B cell (primary cell): ENCODE measurements around the gene KPNA1. TPM values are rescaled to one million over a fixed set of nuclear protein-coding genes. Genes with fewer than 3 reads are reported as not detected.

Experiments
- ATAC-seq: fragments of 200-7000 bp; cut with Tn5 transposase; one replicate; pipeline ENCODE4 v1.10.0; 2021; ENCODE audit warnings: low read depth, mild to moderate bottlenecking, moderate number of reproducible peaks, moderate library complexity
- CTCF ChIA-PET: fragments of 350-600 bp; sonication (Branson Sonifier 250); formaldehyde crosslinking; loops from one replicate; lab custom pipeline; 2021; ENCODE audit warnings: antibody characterized with exemption, inconsistent platforms; lab: Charles Lee
- POLR2A ChIA-PET: fragments of 350-600 bp; sonication (Branson Sonifier 250); formaldehyde crosslinking; loops from one replicate; lab custom pipeline; 2021; ENCODE audit warnings: antibody characterized with exemption; lab: Charles Lee
- DNase-seq: peaks from one replicate; pipeline ENCODE4 v3.0.0; 2013
- H2AFZ ChIP-seq: 2 replicates; pipeline ENCODE4 v1.6.1; 2012; ENCODE audit warnings: mild to moderate bottlenecking, low read depth, low read length; ENCODE audit not compliant: insufficient read depth, poor library complexity, severe bottlenecking
- H3K27ac ChIP-seq, 2 donors: 1 replicate in 1 of 2; 2 replicates in 1 of 2; pipeline ENCODE4 v1.5.1; 2012 to 2013; ENCODE audit warnings: low read length in 2 of 2, mild to moderate bottlenecking in 2 of 2, moderate library complexity in 1 of 2
- H3K27me3 ChIP-seq, 4 experiments: fragments of 200-600 bp in 1 of 4; sonication (generic) in 1 of 4; replicated peaks in 1 of 4; 1 replicate in 2 of 4; 2 replicates in 2 of 4; pipeline versions ENCODE4 v1.6.1 to v1.7.0; 2013 to 2016; ENCODE audit warnings: low read length in 3 of 4, mild to moderate bottlenecking in 2 of 4, mixed read lengths in 1 of 4, moderate library complexity in 1 of 4; ENCODE audit not compliant: insufficient read depth in 4 of 4, control insufficient read depth in 3 of 4; ENCODE audit errors: control extremely low read depth in 1 of 4
- H3K36me3 ChIP-seq, 2 experiments: replicated peaks in 1 of 2; 1 replicate in 1 of 2; 2 replicates in 1 of 2; pipeline versions ENCODE4 v1.6.1 to v1.7.1; 2013; ENCODE audit warnings: low read length in 1 of 2; ENCODE audit not compliant: insufficient read depth in 2 of 2, control insufficient read depth in 1 of 2; ENCODE audit errors: control extremely low read depth in 1 of 2, extremely low read depth in 1 of 2
- H3K4me1 ChIP-seq, 2 donors: fragments of 200-600 bp in 1 of 2; sonication (generic) in 1 of 2; 1 replicate in 1 of 2; 2 replicates in 1 of 2; pipeline versions ENCODE4 v1.5.1 to v1.6.1; 2013 to 2017; ENCODE audit warnings: low read length in 2 of 2; ENCODE audit not compliant: control insufficient read depth in 2 of 2, insufficient read depth in 2 of 2
- H3K4me2 ChIP-seq: replicated peaks from 2 replicates; pipeline ENCODE3; 2012; ENCODE audit warnings: mild to moderate bottlenecking, low read depth, low read length; ENCODE audit not compliant: poor library complexity, severe bottlenecking
- H3K4me3 ChIP-seq, 5 experiments: fragments of 200-600 bp in 1 of 5; sonication (generic) in 1 of 5; 1 replicate in 3 of 5; 2 replicates in 2 of 5; pipeline versions ENCODE4 v1.5.1 to v1.7.0; 2011 to 2016; ENCODE audit warnings: low read length in 4 of 5, mild to moderate bottlenecking in 4 of 5, low read depth in 2 of 5, control low read depth in 1 of 5, moderate library complexity in 1 of 5; ENCODE audit not compliant: insufficient read depth in 1 of 5; ENCODE audit errors: control extremely low read depth in 1 of 5, extremely low read depth in 1 of 5
- H3K79me2 ChIP-seq: fragments of 200-600 bp; sonication (generic); one replicate; pipeline ENCODE4 v1.6.0; 2016; ENCODE audit warnings: low read length; ENCODE audit not compliant: control insufficient read depth, insufficient read depth
- H3K9ac ChIP-seq: fragments of 200-600 bp; sonication (generic); 2 replicates; pipeline ENCODE4 v1.6.1; 2017; ENCODE audit warnings: mild to moderate bottlenecking, low read length, moderate library complexity
- H3K9me3 ChIP-seq, 3 donors: one replicate each; pipeline versions ENCODE4 v1.6.1 to v1.7.1; 2013; ENCODE audit warnings: low read length in 2 of 3; ENCODE audit not compliant: control insufficient read depth in 2 of 3, insufficient read depth in 1 of 3; ENCODE audit errors: control extremely low read depth in 1 of 3
- H4K20me1 ChIP-seq: 2 replicates; pipeline ENCODE4 v1.6.0; 2012; ENCODE audit warnings: mild to moderate bottlenecking, low read length; ENCODE audit not compliant: insufficient read depth, control insufficient read depth, poor library complexity, severe bottlenecking
- H3K27ac Mint-ChIP-seq: one replicate; pipeline ENCODE4 v1.8.0; 2021; ENCODE audit warnings: mixed read lengths
- H3K27me3 Mint-ChIP-seq: one replicate; pipeline ENCODE4 v1.8.0; 2021; ENCODE audit warnings: mixed read lengths
- H3K4me1 Mint-ChIP-seq: one replicate; pipeline ENCODE4 v1.8.0; 2021; ENCODE audit warnings: mixed read lengths
- H3K4me3 Mint-ChIP-seq: one replicate; pipeline ENCODE4 v1.8.0; 2021; ENCODE audit warnings: mixed read lengths
- H3K9me3 Mint-ChIP-seq: one replicate; pipeline ENCODE4 v1.8.0; 2022; ENCODE audit warnings: mixed read lengths; ENCODE audit not compliant: insufficient read depth
- CTCF ChIP-seq: fragments of 200-600 bp; IDR thresholded peaks from one replicate; pipeline ENCODE4 v1.8.0; 2022; ENCODE audit warnings: antibody characterized with exemption, mild to moderate bottlenecking
- EZH2 ChIP-seq: IDR thresholded peaks from 2 replicates; pipeline ENCODE4 v1.6.1; 2012; ENCODE audit warnings: borderline replicate concordance, low read depth, mild to moderate bottlenecking, moderate library complexity, low read length; ENCODE audit not compliant: insufficient read depth, poor library complexity, severe bottlenecking
- WGBS: methylation state at CpG from one replicate; pipeline ENCODE4 v1.1.5; 2013; ENCODE audit warnings: missing lambda C conversion rate; ENCODE audit not compliant: insufficient coverage; 5-methylcytosine and 5-hydroxymethylcytosine counted together
- intact Hi-C: fragments of 100-400 bp; cut with micrococcal nuclease; formaldehyde crosslinking; loops from one replicate; pipeline ENCODE4 v1.10.0; 2022
- polyA plus RNA-seq: library from polyadenylated mRNA; depleted of rRNA; stranded (reverse); fragments of >200 nt; gene quantifications from 2 replicates; pipeline ENCODE4 v1.2.3, GENCODE V29; 2012
- total RNA-seq, 2 donors: library from RNA; stranded (reverse); fragments of 120-200 nt in 1 of 2; gene quantifications; 1 replicate in 1 of 2; 2 replicates in 1 of 2; pipeline versions ENCODE4 v1.2.3 to v1.2.4, GENCODE V29; 2013 to 2022

The KPNA1 gene
- total and polyA plus RNA-seq, 2 donors (not counting 1 experiment from before 2014, with no cell fraction given) = 14.9 to 79.4 TPM

GRCh38 chr3:122513386-122514122 lies 1.2 kb downstream of the KPNA1 start:
- H2AFZ ChIP-seq = peak overlapping the region; percentile 67
- H4K20me1 ChIP-seq = peaks cover 34% of the 10 kb centered on the region
- H3K4me3 Mint-ChIP-seq = peak overlapping the region; percentile 81
- peak overlapping the region; percentile 70 for H3K4me2 ChIP-seq
- ATAC-seq = no peak
- peaks cover 41% of the 10 kb centered on the region for H3K4me1 Mint-ChIP-seq
- no peaks in the 10 kb centered on the region for H3K27me3 Mint-ChIP-seq
- H3K4me3 ChIP-seq = peak overlapping the region; percentile 64 to 90 (median 85)
- H3K27ac ChIP-seq = peak overlapping the region; percentile 92 to 99
- no peaks in the 10 kb centered on the region for H3K27me3 ChIP-seq
- H3K9ac ChIP-seq = peak overlapping the region; percentile 98
- peak overlapping the region; percentile 79 for H3K27ac Mint-ChIP-seq
- peaks cover 11 to 15% of the 10 kb centered on the region in 2 donors for H3K4me1 ChIP-seq
- 7% methylated on average over 15 of the region's 19 CpGs for WGBS
- no peaks in the 10 kb centered on the region for H3K9me3 Mint-ChIP-seq
- DNase-seq = no peak
- POLR2A ChIA-PET = interaction anchor here (0.6 to 2.1 kb wide), 2 partner anchors 62 to 97 kb away, joined by 3 to 7 read pairs; partner anchors contain the start of gene WDR5B
- intact Hi-C loops = loop anchor here (1.0 to 2.0 kb wide), 6 partner anchors 63 to 1071 kb away; partner anchors contain the start of genes FAM162A, HACD2, PARP15 and WDR5B
- TF ChIP-seq CTCF (no peak), EZH2 (no peak)
- CTCF ChIA-PET = interaction anchor here (1.1 to 1.2 kb wide), 3 partner anchors 55 to 166 kb away, joined by 3 to 6 read pairs (median 3); no protein-coding TSS in a partner anchor
- H3K9me3 ChIP-seq = no peaks in the 10 kb centered on the region
- peaks cover 51% of the 10 kb centered on the region for H3K79me2 ChIP-seq
- peaks cover 0 to 1% of the 10 kb centered on the region in 2 experiments for H3K36me3 ChIP-seq

- Mint-ChIP-seq H3K4me1 (peaks cover 51% of the 10 kb centered on the region), H3K4me3 (no peak overlapping the region), H3K27ac (no peak overlapping the region), H3K27me3 (no peaks in the 10 kb centered on the region), H3K9me3 (no peaks in the 10 kb centered on the region)
- peaks cover 64% of the 10 kb centered on the region for H3K79me2 ChIP-seq
- no peaks in the 10 kb centered on the region for H3K9me3 ChIP-seq
- no peak overlapping the region for H2AFZ ChIP-seq
- peaks cover 47% of the 10 kb centered on the region for H4K20me1 ChIP-seq
- H3K9ac ChIP-seq = no peak overlapping the region
- no peak for DNase-seq
- peaks cover 11 to 15% of the 10 kb centered on the region in 2 donors for H3K4me1 ChIP-seq
- 91% methylated on average over 6 of the region's 15 CpGs for WGBS
- H3K4me3 ChIP-seq = no peak overlapping the region
- no peak overlapping the region for H3K27ac ChIP-seq
- TF ChIP-seq EZH2 (no peak), CTCF (no peak)
- H3K4me2 ChIP-seq = no peak overlapping the region
- CTCF ChIA-PET = interaction anchor here (0.7 to 1.2 kb wide), 2 partner anchors 54 to 967 kb away, joined by 3 read pairs; no protein-coding TSS in a partner anchor
- H3K27me3 ChIP-seq = no peaks in the 10 kb centered on the region
- H3K36me3 ChIP-seq = peaks cover 1 to 3% of the 10 kb centered on the region in 2 experiments
- no peak for ATAC-seq
- POLR2A ChIA-PET = no interaction called here
- intact Hi-C loops = no loop called here
These were observed 2.5 kb downstream of the KPNA1 start for GRCh38 chr3:122512284-122512683.
